B cell (primary cell): Measurements from ENCODE around the gene CYTL1. TPM values are rescaled to one million over a fixed set of nuclear protein-coding genes. Genes with fewer than 3 reads are reported as not detected.

Source experiments
- ATAC-seq: fragments of 200-7000 bp; cut with Tn5 transposase; one replicate; pipeline ENCODE4 v1.10.0; 2021; ENCODE audit warnings: low read depth, mild to moderate bottlenecking, moderate number of reproducible peaks, moderate library complexity
- CTCF ChIA-PET: fragments of 350-600 bp; sonication (Branson Sonifier 250); formaldehyde crosslinking; loops from one replicate; lab custom pipeline; 2021; ENCODE audit warnings: antibody characterized with exemption, inconsistent platforms; lab: Charles Lee
- POLR2A ChIA-PET: fragments of 350-600 bp; sonication (Branson Sonifier 250); formaldehyde crosslinking; loops from one replicate; lab custom pipeline; 2021; ENCODE audit warnings: antibody characterized with exemption; lab: Charles Lee
- DNase-seq: peaks from one replicate; pipeline ENCODE4 v3.0.0; 2013
- H2AFZ ChIP-seq: 2 replicates; pipeline ENCODE4 v1.6.1; 2012; ENCODE audit warnings: mild to moderate bottlenecking, low read depth, low read length; ENCODE audit not compliant: insufficient read depth, poor library complexity, severe bottlenecking
- H3K27ac ChIP-seq, 2 donors: 1 replicate in 1 of 2; 2 replicates in 1 of 2; pipeline ENCODE4 v1.5.1; 2012 to 2013; ENCODE audit warnings: low read length in 2 of 2, mild to moderate bottlenecking in 2 of 2, moderate library complexity in 1 of 2
- H3K27me3 ChIP-seq, 4 experiments: fragments of 200-600 bp in 1 of 4; sonication (generic) in 1 of 4; replicated peaks in 1 of 4; 1 replicate in 2 of 4; 2 replicates in 2 of 4; pipeline versions ENCODE4 v1.6.1 to v1.7.0; 2013 to 2016; ENCODE audit warnings: low read length in 3 of 4, mild to moderate bottlenecking in 2 of 4, mixed read lengths in 1 of 4, moderate library complexity in 1 of 4; ENCODE audit not compliant: insufficient read depth in 4 of 4, control insufficient read depth in 3 of 4; ENCODE audit errors: control extremely low read depth in 1 of 4
- H3K36me3 ChIP-seq, 2 experiments: replicated peaks in 1 of 2; 1 replicate in 1 of 2; 2 replicates in 1 of 2; pipeline versions ENCODE4 v1.6.1 to v1.7.1; 2013; ENCODE audit warnings: low read length in 1 of 2; ENCODE audit not compliant: insufficient read depth in 2 of 2, control insufficient read depth in 1 of 2; ENCODE audit errors: control extremely low read depth in 1 of 2, extremely low read depth in 1 of 2
- H3K4me1 ChIP-seq, 2 donors: fragments of 200-600 bp in 1 of 2; sonication (generic) in 1 of 2; 1 replicate in 1 of 2; 2 replicates in 1 of 2; pipeline versions ENCODE4 v1.5.1 to v1.6.1; 2013 to 2017; ENCODE audit warnings: low read length in 2 of 2; ENCODE audit not compliant: control insufficient read depth in 2 of 2, insufficient read depth in 2 of 2
- H3K4me2 ChIP-seq: replicated peaks from 2 replicates; pipeline ENCODE3; 2012; ENCODE audit warnings: mild to moderate bottlenecking, low read depth, low read length; ENCODE audit not compliant: poor library complexity, severe bottlenecking
- H3K4me3 ChIP-seq, 5 experiments: fragments of 200-600 bp in 1 of 5; sonication (generic) in 1 of 5; 1 replicate in 3 of 5; 2 replicates in 2 of 5; pipeline versions ENCODE4 v1.5.1 to v1.7.0; 2011 to 2016; ENCODE audit warnings: low read length in 4 of 5, mild to moderate bottlenecking in 4 of 5, low read depth in 2 of 5, control low read depth in 1 of 5, moderate library complexity in 1 of 5; ENCODE audit not compliant: insufficient read depth in 1 of 5; ENCODE audit errors: control extremely low read depth in 1 of 5, extremely low read depth in 1 of 5
- H3K79me2 ChIP-seq: fragments of 200-600 bp; sonication (generic); one replicate; pipeline ENCODE4 v1.6.0; 2016; ENCODE audit warnings: low read length; ENCODE audit not compliant: control insufficient read depth, insufficient read depth
- H3K9ac ChIP-seq: fragments of 200-600 bp; sonication (generic); 2 replicates; pipeline ENCODE4 v1.6.1; 2017; ENCODE audit warnings: mild to moderate bottlenecking, low read length, moderate library complexity
- H3K9me3 ChIP-seq, 3 donors: one replicate each; pipeline versions ENCODE4 v1.6.1 to v1.7.1; 2013; ENCODE audit warnings: low read length in 2 of 3; ENCODE audit not compliant: control insufficient read depth in 2 of 3, insufficient read depth in 1 of 3; ENCODE audit errors: control extremely low read depth in 1 of 3
- H4K20me1 ChIP-seq: 2 replicates; pipeline ENCODE4 v1.6.0; 2012; ENCODE audit warnings: mild to moderate bottlenecking, low read length; ENCODE audit not compliant: insufficient read depth, control insufficient read depth, poor library complexity, severe bottlenecking
- H3K27ac Mint-ChIP-seq: one replicate; pipeline ENCODE4 v1.8.0; 2021; ENCODE audit warnings: mixed read lengths
- H3K27me3 Mint-ChIP-seq: one replicate; pipeline ENCODE4 v1.8.0; 2021; ENCODE audit warnings: mixed read lengths
- H3K4me1 Mint-ChIP-seq: one replicate; pipeline ENCODE4 v1.8.0; 2021; ENCODE audit warnings: mixed read lengths
- H3K4me3 Mint-ChIP-seq: one replicate; pipeline ENCODE4 v1.8.0; 2021; ENCODE audit warnings: mixed read lengths
- H3K9me3 Mint-ChIP-seq: one replicate; pipeline ENCODE4 v1.8.0; 2022; ENCODE audit warnings: mixed read lengths; ENCODE audit not compliant: insufficient read depth
- EZH2 ChIP-seq: IDR thresholded peaks from 2 replicates; pipeline ENCODE4 v1.6.1; 2012; ENCODE audit warnings: borderline replicate concordance, low read depth, mild to moderate bottlenecking, moderate library complexity, low read length; ENCODE audit not compliant: insufficient read depth, poor library complexity, severe bottlenecking
- WGBS: methylation state at CpG from one replicate; pipeline ENCODE4 v1.1.5; 2013; ENCODE audit warnings: missing lambda C conversion rate; ENCODE audit not compliant: insufficient coverage; 5-methylcytosine and 5-hydroxymethylcytosine counted together
- intact Hi-C: fragments of 100-400 bp; cut with micrococcal nuclease; formaldehyde crosslinking; loops from one replicate; pipeline ENCODE4 v1.10.0; 2022
- polyA plus RNA-seq: library from polyadenylated mRNA; depleted of rRNA; stranded (reverse); fragments of >200 nt; gene quantifications from 2 replicates; pipeline ENCODE4 v1.2.3, GENCODE V29; 2012
- total RNA-seq, 2 donors: library from RNA; stranded (reverse); fragments of 120-200 nt in 1 of 2; gene quantifications; 1 replicate in 1 of 2; 2 replicates in 1 of 2; pipeline versions ENCODE4 v1.2.3 to v1.2.4, GENCODE V29; 2013 to 2022
- TF ChIP-seq, protein P1 (sequence below): fragments of 200-600 bp; IDR thresholded peaks from one replicate; pipeline ENCODE4 v1.8.0; 2022; ENCODE audit warnings: antibody characterized with exemption, mild to moderate bottlenecking

Gene CYTL1
- total and polyA plus RNA-seq, 2 donors (not counting 1 experiment from before 2014, with no cell fraction given): not detected

DNA sequence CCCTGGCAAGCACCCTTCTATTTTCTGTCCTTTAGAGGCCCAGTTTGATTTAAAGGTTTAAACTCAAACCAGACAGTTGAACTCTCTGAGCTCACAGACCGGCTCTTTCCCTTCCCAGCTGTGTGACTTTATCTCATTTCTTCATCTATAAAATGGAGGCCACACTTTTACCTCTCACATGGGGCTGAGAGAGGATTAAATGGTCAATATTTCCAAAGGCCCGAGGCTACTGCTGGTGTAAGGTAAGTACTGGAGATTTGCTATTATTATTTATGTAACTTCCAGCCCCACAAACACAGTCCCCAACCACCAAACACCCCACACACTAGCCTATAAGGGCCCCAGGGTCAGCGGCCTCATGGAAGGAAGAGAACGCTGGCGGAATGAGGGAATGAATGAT is 13.6 kb upstream of the CYTL1 start:
- POLR2A ChIA-PET: no interaction called here
- Histone ChIP-seq H3K4me3 (no peak overlapping the region), H3K9ac (no peak overlapping the region), H2AFZ (peak overlapping the region; percentile 71), H3K27me3 (no peaks in the 10 kb centered on the region), H3K36me3 (no peaks in the 10 kb centered on the region), H3K4me2 (peak overlapping the region; percentile 50), H3K4me1 (peaks cover 0 to 6% of the 10 kb centered on the region in 2 donors), H3K79me2 (no peaks in the 10 kb centered on the region), H3K9me3 (peaks cover 0 to 3% (median 0%) of the 10 kb centered on the region in 3 donors), H3K27ac (no peak overlapping the region), H4K20me1 (no peaks in the 10 kb centered on the region)
- Mint-ChIP-seq H3K27ac (no peak overlapping the region), H3K9me3 (no peaks in the 10 kb centered on the region), H3K4me3 (no peak overlapping the region), H3K4me1 (peaks cover 9% of the 10 kb centered on the region), H3K27me3 (peaks cover 10% of the 10 kb centered on the region)
- DNase-seq (no peak), ATAC-seq (no peak)
- TF ChIP-seq, protein P1, sequence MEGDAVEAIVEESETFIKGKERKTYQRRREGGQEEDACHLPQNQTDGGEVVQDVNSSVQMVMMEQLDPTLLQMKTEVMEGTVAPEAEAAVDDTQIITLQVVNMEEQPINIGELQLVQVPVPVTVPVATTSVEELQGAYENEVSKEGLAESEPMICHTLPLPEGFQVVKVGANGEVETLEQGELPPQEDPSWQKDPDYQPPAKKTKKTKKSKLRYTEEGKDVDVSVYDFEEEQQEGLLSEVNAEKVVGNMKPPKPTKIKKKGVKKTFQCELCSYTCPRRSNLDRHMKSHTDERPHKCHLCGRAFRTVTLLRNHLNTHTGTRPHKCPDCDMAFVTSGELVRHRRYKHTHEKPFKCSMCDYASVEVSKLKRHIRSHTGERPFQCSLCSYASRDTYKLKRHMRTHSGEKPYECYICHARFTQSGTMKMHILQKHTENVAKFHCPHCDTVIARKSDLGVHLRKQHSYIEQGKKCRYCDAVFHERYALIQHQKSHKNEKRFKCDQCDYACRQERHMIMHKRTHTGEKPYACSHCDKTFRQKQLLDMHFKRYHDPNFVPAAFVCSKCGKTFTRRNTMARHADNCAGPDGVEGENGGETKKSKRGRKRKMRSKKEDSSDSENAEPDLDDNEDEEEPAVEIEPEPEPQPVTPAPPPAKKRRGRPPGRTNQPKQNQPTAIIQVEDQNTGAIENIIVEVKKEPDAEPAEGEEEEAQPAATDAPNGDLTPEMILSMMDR: no peak
- TF ChIP-seq EZH2: no peak
- CTCF ChIA-PET: no interaction called here
- intact Hi-C loops: no loop called here
- WGBS: 82% methylated on average over 2 of the region's 5 CpGs

GRCh38 chr4:5030927-5031326 is 11.7 kb upstream of the CYTL1 start:
- no peaks in the 10 kb centered on the region for H4K20me1 ChIP-seq
- no peak overlapping the region for H3K4me3 ChIP-seq
- ATAC-seq (no peak), DNase-seq (no peak)
- intact Hi-C loops: no loop called here
- no peaks in the 10 kb centered on the region for H3K27me3 ChIP-seq
- ChIA-PET CTCF (no interaction called here), POLR2A (no interaction called here)
- Mint-ChIP-seq H3K9me3 (no peaks in the 10 kb centered on the region), H3K27me3 (peaks cover 12% of the 10 kb centered on the region), H3K27ac (no peak overlapping the region), H3K4me1 (peaks cover 9% of the 10 kb centered on the region), H3K4me3 (no peak overlapping the region)
- H3K36me3 ChIP-seq: no peaks in the 10 kb centered on the region
- H3K4me1 ChIP-seq: peaks cover 0 to 6% of the 10 kb centered on the region in 2 donors
- peaks cover 0 to 3% (median 0%) of the 10 kb centered on the region in 3 donors for H3K9me3 ChIP-seq
- WGBS: 20% methylated on average over 1 of the region's 3 CpGs
- TF ChIP-seq, protein P1: no peak
- no peak for TF ChIP-seq EZH2
- H3K4me2 ChIP-seq: no peak overlapping the region
- H3K9ac ChIP-seq: no peak overlapping the region
- no peak overlapping the region for H2AFZ ChIP-seq
- H3K79me2 ChIP-seq: no peaks in the 10 kb centered on the region
- H3K27ac ChIP-seq: no peak overlapping the region
